Endothelial cell of umbilical vein (primary cell): Measurements from ENCODE around the gene EVI5. TPM values are rescaled to one million over a fixed set of nuclear protein-coding genes. Genes with fewer than 3 reads are reported as not detected.

Source experiments
- BruUV-seq: library from RNA; stranded (reverse); fragments of 400-500 nt; replicated peaks from 2 replicates; lab custom pipeline; 2021; lab: Mats Ljungman, UMichigan
- CTCF ChIA-PET: fragments of 300-600, 350-600 bp; sonication (Branson Sonifier 250); formaldehyde crosslinking; loops from one replicate; lab custom pipeline; 2021; ENCODE audit warnings: antibody characterized with exemption, inconsistent platforms; lab: Charles Lee
- POLR2A ChIA-PET: fragments of 300-600, 350-600 bp; sonication (Branson Sonifier 250); formaldehyde crosslinking; loops from one replicate; lab custom pipeline; 2021; ENCODE audit warnings: antibody characterized with exemption, inconsistent platforms; lab: Charles Lee
- DNase-seq: peaks from one replicate; pipeline ENCODE4 v3.0.0-alpha.2; 2011; ENCODE audit warnings: low read depth, low spot score
- FAIRE-seq: peaks from 2 replicates; lab custom pipeline; 2011; peaks lifted over from hg19 to GRCh38; lab: Jason Lieb, UNC
- H2AFZ ChIP-seq: 2 replicates; pipeline ENCODE4 v1.6.0; 2012; ENCODE audit warnings: low read depth, low read length, control low read depth, inconsistent platforms
- H3K27ac ChIP-seq: 2 replicates; pipeline ENCODE4 v1.5.1; 2011; ENCODE audit warnings: low read depth, mild to moderate bottlenecking, control low read depth, low read length, moderate library complexity; ENCODE audit not compliant: insufficient read depth
- H3K27me3 ChIP-seq, 2 experiments: 2 replicates each; pipeline versions ENCODE4 v1.6.0 to v1.6.1; 2011; ENCODE audit warnings: low read length in 2 of 2, mixed read lengths in 1 of 2; ENCODE audit not compliant: control insufficient read depth in 2 of 2, insufficient read depth in 2 of 2
- H3K36me3 ChIP-seq, 2 experiments: 2 replicates in 1 of 2; 3 replicates in 1 of 2; pipeline ENCODE4 v1.5.1; 2011; ENCODE audit warnings: low read length in 2 of 2, mild to moderate bottlenecking in 1 of 2, moderate library complexity in 1 of 2; ENCODE audit not compliant: control insufficient read depth in 2 of 2, insufficient read depth in 2 of 2; ENCODE audit errors: extremely low read depth in 1 of 2
- H3K4me1 ChIP-seq: 3 replicates; pipeline ENCODE4 v1.5.1; 2011; ENCODE audit warnings: mild to moderate bottlenecking, low read length; ENCODE audit not compliant: control insufficient read depth, insufficient read depth; ENCODE audit errors: extremely low read depth
- H3K4me2 ChIP-seq: 2 replicates; pipeline ENCODE4 v1.6.1; 2011; ENCODE audit warnings: low read length, control low read depth, mixed read lengths; ENCODE audit not compliant: insufficient read depth
- H3K4me3 ChIP-seq, 3 experiments: fragments of 200-600 bp in 1 of 3; sonication (generic), shearing (Covaris generic) in 1 of 3; replicated peaks in 1 of 3; 2 replicates each; pipeline ENCODE4 v1.5.1; 2011 to 2016; ENCODE audit warnings: control low read depth in 3 of 3, low read length in 3 of 3, mild to moderate bottlenecking in 2 of 3, inconsistent platforms in 1 of 3, low read depth in 1 of 3, moderate library complexity in 1 of 3; ENCODE audit not compliant: insufficient read depth in 1 of 3
- H3K79me2 ChIP-seq: 2 replicates; pipeline ENCODE4 v1.6.0; 2012; ENCODE audit warnings: low read length, inconsistent platforms; ENCODE audit not compliant: control insufficient read depth, insufficient read depth
- H3K9ac ChIP-seq: replicated peaks from 2 replicates; pipeline ENCODE3; 2011; ENCODE audit warnings: low read length, control low read depth; ENCODE audit not compliant: insufficient read depth; ENCODE audit errors: extremely low read depth
- H3K9me1 ChIP-seq: replicated peaks from 3 replicates; pipeline ENCODE4 v1.6.0; 2011; ENCODE audit warnings: mild to moderate bottlenecking, low read length; ENCODE audit not compliant: control insufficient read depth, insufficient read depth; ENCODE audit errors: extremely low read depth
- H3K9me3 ChIP-seq: replicated peaks from 2 replicates; pipeline ENCODE4 v1.5.1; 2012; ENCODE audit warnings: low read length, inconsistent platforms; ENCODE audit not compliant: control insufficient read depth, insufficient read depth
- H4K20me1 ChIP-seq: replicated peaks from 2 replicates; pipeline ENCODE3; 2011; ENCODE audit warnings: mild to moderate bottlenecking, low read length; ENCODE audit not compliant: control insufficient read depth, insufficient read depth; ENCODE audit errors: extremely low read depth
- CTCF ChIP-seq, 2 donors: IDR thresholded peaks; 1 replicate in 1 of 2; 2 replicates in 1 of 2; pipeline ENCODE4 v1.5.1; 2011; ENCODE audit warnings: low read length in 2 of 2, mild to moderate bottlenecking in 2 of 2, moderate library complexity in 2 of 2, control low read depth in 1 of 2, inconsistent platforms in 1 of 2, low read depth in 1 of 2; ENCODE audit not compliant: insufficient read depth in 1 of 2; ENCODE audit errors: extremely low read depth in 1 of 2
- EZH2 ChIP-seq: IDR thresholded peaks from 2 replicates; pipeline ENCODE4 v1.6.1; 2012; ENCODE audit warnings: borderline replicate concordance, low read depth, mild to moderate bottlenecking, moderate library complexity, low read length, inconsistent platforms; ENCODE audit not compliant: severe bottlenecking
- FOS ChIP-seq: IDR thresholded peaks from 2 replicates; pipeline ENCODE4 v1.6.1; 2011; ENCODE audit warnings: mild to moderate bottlenecking, low read length, moderate library complexity, borderline replicate concordance; ENCODE audit not compliant: insufficient read depth
- GATA2 ChIP-seq: IDR thresholded peaks from 2 replicates; pipeline ENCODE4 v1.7.0; 2011; ENCODE audit warnings: low read depth, mild to moderate bottlenecking, moderate library complexity, mixed read lengths, low read length; ENCODE audit not compliant: insufficient read length, insufficient read depth
- JUN ChIP-seq: IDR thresholded peaks from 2 replicates; pipeline ENCODE4 v1.6.1; 2011; ENCODE audit warnings: borderline replicate concordance, low read depth; ENCODE audit not compliant: insufficient read length, insufficient read depth
- MAX ChIP-seq: IDR thresholded peaks from 2 replicates; pipeline ENCODE4 v1.6.1; 2011; ENCODE audit not compliant: insufficient read depth, insufficient read length
- MYC ChIP-seq: IDR thresholded peaks from one replicate; pipeline ENCODE4 v1.6.1; 2011; ENCODE audit warnings: mild to moderate bottlenecking, low read depth, low read length
- POLR2A ChIP-seq: IDR thresholded peaks from 2 replicates; pipeline ENCODE4 v1.6.1; 2012; ENCODE audit warnings: low read depth, mild to moderate bottlenecking, control low read depth, low read length
- POLR2AphosphoS5 ChIP-seq: IDR thresholded peaks from 2 replicates; pipeline ENCODE4 v1.6.1; 2012; ENCODE audit warnings: low read depth, mild to moderate bottlenecking, control low read depth, low read length, moderate library complexity; ENCODE audit not compliant: insufficient read depth
- dilution Hi-C: fragments of 300-500 bp; cut with MboI; formaldehyde crosslinking; loops from one replicate; pipeline ENCODE4 v1.15.0; 2019; ENCODE audit warnings: low sequenced_read_pairs; ENCODE audit not compliant: extremely low pct_ligation_motif_present
- intact Hi-C: fragments of 100-400 bp; cut with micrococcal nuclease; formaldehyde crosslinking; loops from one replicate; pipeline ENCODE4 v1.10.0; 2022
- polyA plus RNA-seq, 4 experiments: library from polyadenylated mRNA; depleted of rRNA in 3 of 4; stranded (reverse) in 3 of 4; unstranded in 1 of 4; fragments of >200 nt; gene quantifications; 2 replicates each; pipeline versions ENCODE4 v1.2.1 to v1.2.3, GENCODE V29; 2011 to 2012; ENCODE audit warnings: missing spikeins in 1 of 4
- total RNA-seq: library from RNA; stranded (reverse); gene quantifications from 2 replicates; pipeline ENCODE4 v1.2.3, GENCODE V29; 2021

Gene EVI5
- total and polyA plus RNA-seq, 2 donors (not counting 3 experiments of a cell fraction or from before 2014, with no cell fraction given): 5.0 to 26.2 TPM

GRCh38 chr1:92571578-92571977 is 213.3 kb downstream of the EVI5 start:
- FAIRE-seq (no peak), DNase-seq (no peak)
- Histone ChIP-seq H3K9ac (no peak overlapping the region), H3K27me3 (no peaks in the 10 kb centered on the region), H2AFZ (no peak overlapping the region), H3K27ac (no peak overlapping the region), H3K9me1 (no peaks in the 10 kb centered on the region), H3K79me2 (no peaks in the 10 kb centered on the region), H3K4me3 (no peak overlapping the region), H4K20me1 (no peaks in the 10 kb centered on the region), H3K36me3 (no peaks in the 10 kb centered on the region), H3K4me1 (no peaks in the 10 kb centered on the region), H3K4me2 (no peak overlapping the region), H3K9me3 (no peaks in the 10 kb centered on the region)
- ChIA-PET CTCF (interaction anchor here (1.1 to 1.2 kb wide), 2 partner anchors 8 to 261 kb away, joined by 3 read pairs; no protein-coding TSS in a partner anchor), POLR2A (no interaction called here)
- dilution Hi-C loops: no loop called here
- TF ChIP-seq GATA2 (no peak), EZH2 (no peak), POLR2A (no peak), MAX (no peak), CTCF (IDR thresholded peaks at IDR 0.05; ENCODE audit: extremely low read depth in 1 of 2, insufficient read depth in 1 of 2, low read depth in 1 of 2, low read length in 2 of 2) (no peak), JUN (no peak), POLR2AphosphoS5 (no peak), MYC (no peak), FOS (no peak)
- intact Hi-C loops: no loop called here
- BruUV-seq: no TSS peak
